Activated CD4-positive, alpha-beta memory T cell treated with anti-CD3 and anti-CD28 coated beads for 36 hours (primary cell): Measurements from ENCODE around the gene STX1B. TPM values are rescaled to one million over a fixed set of nuclear protein-coding genes. Genes with fewer than 3 reads are reported as not detected.
A peak's percentile ranks its signal among the peaks of the same experiment; 100 is the strongest.

Experiments
- CTCF ChIA-PET: fragments of 350-600 bp; sonication (Branson Sonifier 250); formaldehyde crosslinking; loops from one replicate; lab custom pipeline; 2021; ENCODE audit warnings: antibody characterized with exemption, inconsistent platforms; lab: Charles Lee
- POLR2A ChIA-PET: fragments of 350-600 bp; sonication (Branson Sonifier 250); formaldehyde crosslinking; loops from one replicate; lab custom pipeline; 2021; ENCODE audit warnings: antibody characterized with exemption; lab: Charles Lee
- DNase-seq: peaks from one replicate; pipeline ENCODE4 v3.0.0-alpha.2; 2020
- H3K27ac Mint-ChIP-seq: one replicate; pipeline ENCODE4 v1.8.0; 2021; ENCODE audit warnings: mixed read lengths
- H3K27me3 Mint-ChIP-seq: one replicate; pipeline ENCODE4 v1.8.0; 2021; ENCODE audit warnings: mixed read lengths
- H3K36me3 Mint-ChIP-seq: one replicate; pipeline ENCODE4 v1.8.0; 2021; ENCODE audit warnings: mixed read lengths
- H3K4me1 Mint-ChIP-seq: one replicate; pipeline ENCODE4 v1.8.0; 2021; ENCODE audit warnings: low read depth, mixed read lengths
- H3K4me3 Mint-ChIP-seq: one replicate; pipeline ENCODE4 v1.8.0; 2021; ENCODE audit warnings: mild to moderate bottlenecking, mixed read lengths
- H3K9me3 Mint-ChIP-seq: one replicate; pipeline ENCODE4 v1.8.0; 2021; ENCODE audit warnings: mixed read lengths
- intact Hi-C: fragments of 100-400 bp; cut with micrococcal nuclease; formaldehyde crosslinking; loops from one replicate; pipeline ENCODE4 v1.15.1; 2023
- total RNA-seq, 2 experiments: library from RNA; stranded (reverse); gene quantifications; one replicate each; pipeline ENCODE4 v1.2.3, GENCODE V29; 2021

STX1B gene
- total RNA-seq, result 1 to 10 TPM in 1 of 2 experiments, under 1 TPM in 1; 0.92 to 1.0 TPM

DNA sequence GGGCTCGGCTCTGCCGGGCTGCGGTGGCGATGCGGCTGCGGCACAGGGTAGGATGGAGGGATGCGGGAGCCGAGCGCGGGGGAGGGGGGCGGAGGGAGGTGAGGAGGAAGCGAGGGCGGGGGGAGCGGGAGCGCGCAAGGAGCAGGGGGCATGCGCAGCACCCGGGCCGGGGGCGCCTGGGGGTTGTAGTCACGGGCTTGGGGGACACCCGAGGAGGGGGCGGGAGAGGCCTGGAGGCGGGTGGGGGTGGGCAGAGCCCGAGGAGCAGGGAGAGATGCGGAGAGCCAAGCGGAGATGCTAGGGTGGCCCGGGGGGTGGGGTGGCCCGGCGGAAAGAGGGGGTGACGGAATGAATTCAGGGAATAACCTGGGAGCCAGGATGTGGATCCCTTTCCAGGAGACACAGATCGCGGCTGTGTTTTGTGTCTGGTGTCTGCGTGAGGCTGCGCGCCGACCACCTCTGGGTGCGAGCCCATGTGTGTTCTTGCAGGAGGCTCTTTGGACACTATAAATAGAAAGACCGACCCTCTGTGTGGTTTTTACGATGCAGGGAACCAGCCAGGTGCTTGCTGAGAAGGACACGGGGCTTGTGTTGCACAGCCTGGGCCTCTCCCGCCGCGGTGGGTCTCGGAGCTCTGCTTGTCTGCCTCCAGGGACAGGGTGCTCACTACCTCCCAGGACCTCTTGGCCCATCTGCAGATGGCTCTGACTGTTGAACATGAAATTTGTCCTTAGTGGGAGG, at the start of gene STX1B:
STX1B (minus strand) TSS at position 54 of the 741 bp plus-strand sequence. CDS start 242 bp downstream, outside the sequence.
- intact Hi-C loops, result no loop called here
- Mint-ChIP-seq H3K27me3 (peaks cover 16% of the 10 kb centered on the region), H3K27ac (no peak within 1 kb of the TSS), H3K9me3 (no peaks in the 10 kb centered on the region), H3K36me3 (no peaks in the 10 kb centered on the region), H3K4me3 (peak within 1 kb of the TSS; percentile 59), H3K4me1 (peaks cover 14% of the 10 kb centered on the region)
- DNase-seq, result peak; percentile 60
- CTCF ChIA-PET, result interaction anchor here (0.6 kb wide), 1 partner anchor 292 kb away, joined by 4 read pairs; no protein-coding TSS in a partner anchor
- POLR2A ChIA-PET, result no interaction called here

DNA sequence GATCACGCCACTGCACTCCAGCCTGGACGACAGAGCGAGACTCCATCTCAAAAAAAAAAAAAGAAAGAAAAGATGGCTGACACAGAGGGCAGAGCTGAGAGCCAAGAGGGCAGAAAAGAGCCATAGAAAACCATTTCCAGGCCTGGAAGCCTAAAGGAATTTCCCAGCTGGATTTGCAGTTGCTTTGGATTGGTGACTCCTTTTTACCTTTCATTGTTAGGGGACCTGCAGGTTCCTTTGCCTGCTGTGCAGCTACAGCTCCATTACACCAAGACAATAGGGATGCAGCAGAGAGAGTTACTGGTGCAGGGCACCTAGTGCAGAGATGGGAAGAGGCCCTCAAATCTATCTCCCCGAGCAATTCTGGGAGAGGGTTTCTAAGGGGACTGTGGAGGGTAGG, 45.2 kb upstream of the STX1B start:
- ChIA-PET CTCF (no interaction called here), POLR2A (interaction anchor here (0.6 kb wide), 1 partner anchor 580 kb away, joined by 4 read pairs; no protein-coding TSS in a partner anchor)
- Mint-ChIP-seq H3K4me1 (peaks cover 5% of the 10 kb centered on the region), H3K9me3 (no peaks in the 10 kb centered on the region), H3K4me3 (no peak overlapping the region), H3K27me3 (no peaks in the 10 kb centered on the region), H3K36me3 (peaks cover 3% of the 10 kb centered on the region), H3K27ac (no peak overlapping the region)
- no peak for DNase-seq
- intact Hi-C loops, result no loop called here

DNA sequence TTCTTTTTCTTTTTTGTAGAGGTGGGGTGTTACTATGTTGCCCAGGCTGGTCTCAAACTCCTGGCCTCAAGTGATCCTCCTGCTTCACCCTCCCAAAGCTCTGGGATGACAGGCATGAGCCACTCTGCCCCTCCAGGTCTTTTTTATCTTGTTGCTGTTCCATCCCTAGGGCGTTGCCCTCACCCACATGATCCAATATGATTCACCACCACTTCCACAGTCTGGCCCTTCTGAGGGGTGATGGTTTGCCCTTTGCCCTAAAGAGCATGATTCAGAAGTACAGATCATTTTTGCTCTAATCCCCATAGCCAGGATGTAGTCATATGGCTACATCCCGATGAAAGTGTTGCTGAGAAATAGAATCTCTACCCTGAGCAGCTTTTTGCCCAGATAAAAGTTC, 41.7 kb upstream of the STX1B start:
- Mint-ChIP-seq H3K36me3 (no peaks in the 10 kb centered on the region), H3K27me3 (no peaks in the 10 kb centered on the region), H3K4me1 (peaks cover 5% of the 10 kb centered on the region), H3K27ac (no peak overlapping the region), H3K9me3 (no peaks in the 10 kb centered on the region), H3K4me3 (no peak overlapping the region)
- ChIA-PET POLR2A (no interaction called here), CTCF (no interaction called here)
- intact Hi-C loops, result no loop called here
- DNase-seq, result peak; percentile 46

DNA sequence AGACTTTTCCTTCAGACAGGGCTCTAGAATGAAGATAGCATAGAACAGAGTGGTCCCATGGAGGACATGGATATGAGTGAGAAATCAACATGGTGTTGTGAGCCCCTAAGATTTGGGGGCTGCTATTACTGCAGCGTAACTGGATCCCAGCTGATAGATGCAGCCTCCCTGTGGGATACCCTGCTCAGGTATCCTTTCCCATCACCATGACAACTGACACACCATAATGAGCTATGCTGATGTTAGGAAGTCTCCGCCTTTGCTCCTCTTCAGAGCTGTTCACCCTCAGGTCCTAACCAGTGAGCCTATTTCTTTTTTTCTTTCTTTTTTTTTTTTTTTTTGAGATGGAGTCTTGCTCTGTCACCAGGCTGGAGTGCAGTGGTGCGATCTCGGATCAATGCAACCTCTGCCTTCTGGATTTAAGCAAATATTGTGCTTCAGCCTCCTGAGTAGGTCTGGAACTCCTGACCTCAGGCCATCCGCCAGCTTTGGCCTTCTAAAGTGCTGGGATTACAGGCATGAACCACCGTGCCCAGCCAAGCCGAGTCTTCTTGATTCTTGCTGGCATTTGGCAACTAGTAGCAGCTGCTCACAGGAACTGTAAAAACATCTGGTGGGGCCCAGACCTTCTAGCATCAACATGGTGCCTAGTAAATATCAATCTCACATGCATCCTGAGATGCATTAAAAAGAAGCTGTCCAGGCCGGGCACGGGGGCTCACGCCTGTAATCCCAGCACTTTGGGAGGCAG, 40.0 kb upstream of the STX1B start:
- Mint-ChIP-seq H3K4me3 (no peak overlapping the region), H3K4me1 (peaks cover 5% of the 10 kb centered on the region), H3K9me3 (no peaks in the 10 kb centered on the region), H3K36me3 (no peaks in the 10 kb centered on the region), H3K27me3 (no peaks in the 10 kb centered on the region), H3K27ac (no peak overlapping the region)
- DNase-seq, result no peak
- ChIA-PET CTCF (interaction anchor here (0.6 to 1.5 kb wide), 2 partner anchors 41 to 92 kb away, joined by 3 read pairs; no protein-coding TSS in a partner anchor), POLR2A (no interaction called here)
- intact Hi-C loops, result no loop called here

DNA sequence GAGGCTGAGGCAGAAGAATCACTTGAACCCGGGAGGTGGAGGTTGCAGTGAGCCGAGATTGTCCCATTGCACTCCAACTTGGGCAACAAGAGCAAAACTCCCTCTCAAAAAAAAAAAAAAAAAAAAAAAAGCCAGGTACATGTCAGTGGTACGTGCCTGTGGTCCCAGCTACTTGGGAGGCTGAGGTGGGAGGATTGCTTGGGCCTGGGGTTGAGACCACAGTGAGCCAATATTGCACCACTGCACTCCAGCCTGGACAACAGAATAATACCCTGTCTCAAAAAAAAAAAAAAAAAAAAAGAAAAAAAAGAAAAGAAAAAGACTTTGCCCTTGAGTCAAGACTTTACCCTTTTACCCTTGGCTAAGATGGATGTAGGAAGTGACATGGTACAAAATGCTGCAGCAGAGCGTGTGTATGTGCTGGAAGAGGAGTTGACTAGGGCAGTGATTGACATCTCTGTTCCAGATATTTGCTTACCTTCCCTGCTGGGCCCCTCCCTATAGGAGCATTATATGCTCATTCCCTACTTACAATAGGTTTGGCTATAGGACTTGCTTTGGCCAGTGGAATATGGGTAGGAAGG, 33.6 kb upstream of the STX1B start:
- H3K27ac Mint-ChIP-seq, result no peak overlapping the region
- H3K4me1 Mint-ChIP-seq, result no peaks in the 10 kb centered on the region
- CTCF ChIA-PET, result no interaction called here

DNA sequence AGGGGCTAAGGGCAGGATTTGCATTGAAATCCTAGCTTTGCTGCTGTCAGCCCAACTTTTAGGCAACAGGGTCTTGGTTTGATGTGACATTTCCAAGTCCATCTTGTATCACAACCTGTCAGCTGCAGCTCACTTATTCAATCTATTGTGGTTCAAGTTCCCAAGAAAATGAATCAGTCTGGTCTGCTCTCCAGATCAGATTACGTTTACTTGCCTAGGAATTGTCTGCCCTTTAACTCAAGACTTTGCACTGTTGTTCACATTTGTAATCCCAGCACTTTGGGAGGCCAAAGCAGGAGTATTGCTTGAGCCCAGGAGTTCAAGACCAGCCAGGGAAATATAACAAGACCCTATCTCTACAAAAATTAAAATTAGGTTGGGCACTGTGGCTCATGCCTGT, 32.9 kb upstream of the STX1B start:
- H3K36me3 Mint-ChIP-seq, result peaks cover 6% of the 10 kb centered on the region
- intact Hi-C loops, result no loop called here
- POLR2A ChIA-PET, result no interaction called here
- H3K9me3 Mint-ChIP-seq, result no peaks in the 10 kb centered on the region
- H3K4me1 Mint-ChIP-seq, result no peaks in the 10 kb centered on the region
- CTCF ChIA-PET, result no interaction called here
- no peak overlapping the region for H3K27ac Mint-ChIP-seq
- H3K27me3 Mint-ChIP-seq, result no peaks in the 10 kb centered on the region
- no peak for DNase-seq
- no peak overlapping the region for H3K4me3 Mint-ChIP-seq

More for the DNA sequence above, 33.6 kb upstream of the STX1B start:
- DNase-seq, result no peak
- no peaks in the 10 kb centered on the region for H3K27me3 Mint-ChIP-seq
- intact Hi-C loops, result no loop called here
- no peak overlapping the region for H3K4me3 Mint-ChIP-seq
- H3K9me3 Mint-ChIP-seq, result no peaks in the 10 kb centered on the region
- POLR2A ChIA-PET, result no interaction called here
- peaks cover 6% of the 10 kb centered on the region for H3K36me3 Mint-ChIP-seq

DNA sequence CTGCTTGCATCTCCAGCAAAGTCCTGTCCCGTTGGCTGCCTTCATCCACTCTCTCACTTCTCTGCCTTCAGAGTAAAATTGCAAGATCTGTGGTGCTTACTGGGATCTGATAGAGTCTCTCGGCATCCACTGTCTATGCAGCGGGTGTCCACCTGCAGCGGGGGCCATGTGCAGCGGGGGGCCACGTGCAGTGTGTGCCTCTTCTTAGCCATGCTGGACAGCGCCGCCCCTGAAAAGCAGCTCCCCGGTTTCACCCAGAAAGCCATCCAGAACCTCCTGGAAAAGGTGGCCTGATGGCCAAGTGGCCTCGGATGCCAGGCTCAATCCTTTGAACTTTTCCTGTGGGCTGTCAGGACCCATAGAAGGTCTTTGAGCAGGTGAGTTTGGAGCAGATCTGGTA, 32.4 kb upstream of the STX1B start:
- H3K4me3 Mint-ChIP-seq, result no peak overlapping the region
- no peaks in the 10 kb centered on the region for H3K4me1 Mint-ChIP-seq
- DNase-seq, result no peak
- H3K27ac Mint-ChIP-seq, result no peak overlapping the region
- peaks cover 6% of the 10 kb centered on the region for H3K36me3 Mint-ChIP-seq
- no peaks in the 10 kb centered on the region for H3K27me3 Mint-ChIP-seq
- no peaks in the 10 kb centered on the region for H3K9me3 Mint-ChIP-seq
- intact Hi-C loops, result no loop called here
- POLR2A ChIA-PET, result no interaction called here
- CTCF ChIA-PET, result no interaction called here

DNA sequence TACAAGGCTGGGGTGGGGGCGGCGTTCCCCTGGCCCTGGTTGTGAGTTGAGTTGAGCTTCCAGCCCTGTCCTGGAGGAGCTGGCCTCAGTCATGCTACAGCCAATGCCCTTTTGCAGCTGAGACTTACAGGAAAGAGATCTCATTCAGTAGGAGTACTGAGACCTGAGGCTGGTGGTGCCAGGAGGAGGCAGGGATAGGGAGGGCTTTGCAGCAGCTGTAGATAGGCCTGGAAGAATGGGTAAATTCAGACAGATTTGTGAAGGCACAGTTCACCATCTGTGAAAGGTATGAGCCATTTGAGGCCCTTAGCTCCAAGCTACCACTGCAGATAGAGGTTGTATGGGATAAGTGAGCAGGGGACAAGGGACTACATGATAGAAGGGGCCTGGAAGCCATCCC, 28.6 kb upstream of the STX1B start:
- Mint-ChIP-seq H3K9me3 (no peaks in the 10 kb centered on the region), H3K27ac (no peak overlapping the region), H3K36me3 (peaks cover 12% of the 10 kb centered on the region), H3K4me1 (peaks cover 7% of the 10 kb centered on the region), H3K4me3 (no peak overlapping the region), H3K27me3 (no peaks in the 10 kb centered on the region)
- intact Hi-C loops, result no loop called here
- DNase-seq, result no peak
- CTCF ChIA-PET, result no interaction called here
- POLR2A ChIA-PET, result no interaction called here

DNA sequence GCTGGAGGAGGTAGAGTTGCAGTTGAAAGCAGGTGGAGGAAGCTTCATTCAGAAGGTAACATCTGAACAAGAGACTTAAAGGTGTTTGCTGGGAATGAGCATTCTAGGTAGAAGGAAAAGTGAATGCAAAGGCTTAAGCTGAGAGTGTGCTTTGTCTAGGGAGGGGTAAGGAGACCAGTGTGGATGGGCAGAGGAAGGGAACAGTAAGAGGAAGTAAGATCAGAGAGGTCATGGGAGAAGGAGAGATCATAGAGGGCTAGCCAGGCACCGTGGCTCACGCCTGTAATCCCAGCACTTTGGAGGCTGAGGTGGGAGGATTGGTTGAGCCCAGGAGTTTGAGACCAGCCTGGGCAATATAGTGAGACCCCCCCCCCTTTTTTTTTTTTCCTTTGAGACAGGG, 26.3 kb upstream of the STX1B start:
- Mint-ChIP-seq H3K27ac (no peak overlapping the region), H3K4me1 (peaks cover 15% of the 10 kb centered on the region), H3K27me3 (no peaks in the 10 kb centered on the region), H3K9me3 (no peaks in the 10 kb centered on the region), H3K36me3 (peaks cover 13% of the 10 kb centered on the region), H3K4me3 (no peak overlapping the region)
- CTCF ChIA-PET, result interaction anchor here (1.1 kb wide), 1 partner anchor 106 kb away, joined by 3 read pairs; no protein-coding TSS in a partner anchor
- POLR2A ChIA-PET, result no interaction called here
- intact Hi-C loops, result no loop called here
- no peak for DNase-seq

DNA sequence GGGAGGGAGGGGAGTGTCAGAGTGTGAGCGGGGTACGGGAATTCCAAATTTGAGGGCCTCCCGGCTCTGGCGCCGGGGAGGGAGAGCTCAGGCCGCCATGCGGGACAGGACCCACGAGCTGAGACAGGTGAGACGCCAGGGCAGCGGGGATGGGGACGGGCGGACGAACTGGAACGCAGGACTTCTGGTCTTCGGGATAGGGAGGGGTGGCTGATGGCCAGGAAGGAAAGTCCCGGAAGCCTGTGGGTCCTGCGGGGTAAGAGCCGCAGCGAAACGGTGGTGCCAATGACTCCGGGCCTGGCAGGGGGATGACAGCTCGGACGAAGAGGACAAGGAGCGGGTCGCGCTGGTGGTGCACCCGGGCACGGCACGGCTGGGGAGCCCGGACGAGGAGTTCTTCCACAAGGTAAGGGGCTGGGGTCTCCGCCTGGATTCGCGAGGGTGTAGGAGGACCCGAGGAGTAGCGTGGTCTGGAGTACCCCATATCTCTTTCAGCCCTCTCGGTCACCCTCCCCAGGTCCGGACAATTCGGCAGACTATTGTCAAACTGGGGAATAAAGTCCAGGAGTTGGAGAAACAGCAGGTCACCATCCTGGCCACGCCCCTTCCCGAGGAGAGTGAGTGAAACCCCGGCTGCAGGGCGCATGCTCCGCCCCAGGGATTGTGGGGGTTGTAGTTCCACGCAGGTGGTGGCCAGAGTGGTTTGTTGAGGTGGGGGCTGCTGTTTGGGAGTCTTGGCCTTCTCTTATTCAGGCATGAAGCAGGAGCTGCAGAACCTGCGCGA, 23.5 kb upstream of the STX1B start:
- peak overlapping the region; percentile 95 for H3K4me3 Mint-ChIP-seq
- no peaks in the 10 kb centered on the region for H3K27me3 Mint-ChIP-seq
- H3K9me3 Mint-ChIP-seq, result no peaks in the 10 kb centered on the region
- POLR2A ChIA-PET, result interaction anchor here (0.5 to 1.0 kb wide), 2 partner anchors 11 to 40 kb away, joined by 4 to 5 read pairs; partner anchors contain the start of genes ZNF646 and ZNF668
- peaks cover 16% of the 10 kb centered on the region for H3K4me1 Mint-ChIP-seq
- H3K36me3 Mint-ChIP-seq, result peaks cover 9% of the 10 kb centered on the region
- H3K27ac Mint-ChIP-seq, result peak overlapping the region; percentile 93
- intact Hi-C loops, result loop anchor here (1.0 to 5.0 kb wide), 6 partner anchors 37 to 287 kb away; partner anchors contain the start of genes BCKDK, PHKG2, SETD1A and ZNF646
- CTCF ChIA-PET, result interaction anchor here (1.0 to 1.6 kb wide), 3 partner anchors 34 to 93 kb away, joined by 3 to 7 read pairs (median 4); partner anchors contain the start of gene HSD3B7
- peak; percentile 92 for DNase-seq
